Measurements from ENCODE around the gene SLITRK4. TPM values are rescaled to one million over a fixed set of nuclear protein-coding genes. Genes with fewer than 3 reads are reported as not detected.

The SLITRK4 gene
- total RNA-seq, 2 donors from 2014 or later, result 1.3 to 4.6 TPM

GRCh38 chrX:143636831-143637230 is 930 bp upstream of the SLITRK4 start:
- Histone ChIP-seq H3K4me1 (replicated peaks) (no peaks in the 10 kb centered on the region), H3K27me3 (replicated peaks; ENCODE audit: insufficient read depth) (no peaks in the 10 kb centered on the region), H3K36me3 (no peaks in the 10 kb centered on the region), H3K4me3 (no peak overlapping the region), H3K27ac (no peak overlapping the region), H3K9me3 (no peaks in the 10 kb centered on the region)
- intact Hi-C loops (cut with DNase I), result no loop called here
- DNase-seq (ENCODE audit: low spot score), result no peak
- TF ChIP-seq POLR2AphosphoS5 (IDR thresholded peaks at IDR 0.05) (no peak), CTCF (IDR thresholded peaks at IDR 0.05) (no peak), POLR2A (IDR thresholded peaks at IDR 0.05) (no peak)
- WGBS, result 31% methylated on average over 2 of the region's 2 CpGs

- H3K4me1 ChIP-seq (replicated peaks), result no peaks in the 10 kb centered on the region
- peak overlapping the region; percentile 19 to 25 for H3K4me3 ChIP-seq
- H3K36me3 ChIP-seq, result no peaks in the 10 kb centered on the region
- intact Hi-C loops (cut with DNase I), result no loop called here
- no peaks in the 10 kb centered on the region for H3K27me3 ChIP-seq (replicated peaks; ENCODE audit: insufficient read depth)
- no peaks in the 10 kb centered on the region for H3K9me3 ChIP-seq
- WGBS, result 0% methylated on average over 2 of the region's 67 CpGs
- no peak for TF ChIP-seq CTCF (IDR thresholded peaks at IDR 0.05)
- TF ChIP-seq POLR2A (IDR thresholded peaks at IDR 0.05), result no peak
- TF ChIP-seq POLR2AphosphoS5 (IDR thresholded peaks at IDR 0.05), result no peak
- no peak overlapping the region for H3K27ac ChIP-seq
- no peak for DNase-seq (ENCODE audit: low spot score)
These were observed 1.0 kb downstream of the SLITRK4 start for GRCh38 chrX:143634663-143635455.

GRCh38 chrX:143634309-143634662 is 1.6 kb downstream of the SLITRK4 start:
- TF ChIP-seq CTCF (IDR thresholded peaks at IDR 0.05) (no peak), POLR2AphosphoS5 (IDR thresholded peaks at IDR 0.05) (no peak), POLR2A (IDR thresholded peaks at IDR 0.05) (no peak)
- DNase-seq (ENCODE audit: low spot score), result no peak
- no peak overlapping the region for H3K27ac ChIP-seq
- no peaks in the 10 kb centered on the region for H3K9me3 ChIP-seq
- H3K36me3 ChIP-seq, result no peaks in the 10 kb centered on the region
- peak overlapping the region; percentile 19 to 25 for H3K4me3 ChIP-seq
- no peaks in the 10 kb centered on the region for H3K4me1 ChIP-seq (replicated peaks)
- intact Hi-C loops (cut with DNase I), result no loop called here
- no peaks in the 10 kb centered on the region for H3K27me3 ChIP-seq (replicated peaks; ENCODE audit: insufficient read depth)
- 1% methylated on average over 14 of the region's 26 CpGs for WGBS

- Histone ChIP-seq H3K36me3 (no peaks in the 10 kb centered on the region), H3K27ac (no peak overlapping the region), H3K27me3 (replicated peaks; ENCODE audit: insufficient read depth) (no peaks in the 10 kb centered on the region), H3K4me1 (replicated peaks) (no peaks in the 10 kb centered on the region), H3K9me3 (no peaks in the 10 kb centered on the region), H3K4me3 (peak overlapping the region; percentile 19 to 25)
- intact Hi-C loops (cut with DNase I), result no loop called here
- WGBS, result 1% methylated on average over 20 of the region's 64 CpGs
- no peak for DNase-seq (ENCODE audit: low spot score)
- TF ChIP-seq POLR2AphosphoS5 (IDR thresholded peaks at IDR 0.05), result no peak
- TF ChIP-seq POLR2A (IDR thresholded peaks at IDR 0.05), result no peak
- no peak for TF ChIP-seq CTCF (IDR thresholded peaks at IDR 0.05)
These were observed 2.2 kb downstream of the SLITRK4 start for GRCh38 chrX:143633461-143634308.

All from prostate gland (tissue), 2 donors.